ENCODE measurements around the gene DRC7. TPM values are rescaled to one million over a fixed set of nuclear protein-coding genes. Genes with fewer than 3 reads are reported as not detected.
A peak's percentile ranks its signal among the peaks of the same experiment; 100 is the strongest.

The DRC7 gene
- total RNA-seq, 1 donor from 2014 or later = 0.16 TPM

DNA sequence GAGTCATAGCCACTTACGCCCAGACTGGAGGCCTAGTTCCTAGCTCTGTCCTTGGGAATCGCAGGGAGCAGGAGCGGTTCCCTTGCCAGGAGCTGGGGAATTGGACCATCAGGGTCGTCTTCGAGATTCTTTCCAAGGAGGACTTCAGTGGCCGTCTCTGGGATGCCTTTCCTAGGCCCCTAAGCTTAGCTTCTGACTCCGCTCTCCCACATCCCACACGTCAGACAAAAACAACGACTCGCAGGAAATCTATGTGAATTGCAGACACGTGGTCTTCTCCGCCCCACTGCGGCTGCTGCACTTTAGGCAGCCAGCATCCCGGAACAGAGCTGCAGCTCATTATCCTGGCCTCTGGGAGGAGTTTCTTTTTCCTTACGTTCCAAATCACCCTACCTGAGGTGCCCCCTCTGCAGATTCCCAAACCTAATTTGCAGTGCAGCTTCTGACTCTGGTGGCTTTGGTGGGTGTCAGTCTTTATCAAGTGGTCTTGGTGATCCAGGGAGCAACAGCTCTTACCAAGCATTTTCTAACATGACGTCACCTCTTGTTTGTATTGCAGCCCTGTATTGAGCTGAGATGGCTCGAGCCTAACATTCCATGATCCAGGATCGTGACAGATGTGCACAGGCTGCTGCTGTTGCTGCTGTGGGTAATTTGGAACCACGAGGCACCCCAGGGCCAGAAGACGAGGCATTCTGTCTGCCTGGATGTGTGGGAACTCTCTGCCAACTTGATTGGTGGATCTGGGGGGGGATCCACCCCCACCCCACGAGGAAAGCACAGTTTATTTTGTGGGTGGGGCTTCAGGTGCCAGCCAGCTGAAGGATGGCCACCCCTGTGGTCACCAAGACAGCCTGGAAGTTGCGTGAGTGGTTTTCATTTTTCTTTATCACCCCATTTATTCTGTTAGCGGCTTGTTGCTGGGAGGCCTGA is 42.1 kb downstream of the DRC7 start:
- H3K36me3 Mint-ChIP-seq (ENCODE audit: low read depth) = peaks cover 2% of the 10 kb centered on the region
- no peak for DNase-seq (ENCODE audit: low read depth, low spot score)
- peak overlapping the region; percentile 98 for H3K4me3 Mint-ChIP-seq

DNA sequence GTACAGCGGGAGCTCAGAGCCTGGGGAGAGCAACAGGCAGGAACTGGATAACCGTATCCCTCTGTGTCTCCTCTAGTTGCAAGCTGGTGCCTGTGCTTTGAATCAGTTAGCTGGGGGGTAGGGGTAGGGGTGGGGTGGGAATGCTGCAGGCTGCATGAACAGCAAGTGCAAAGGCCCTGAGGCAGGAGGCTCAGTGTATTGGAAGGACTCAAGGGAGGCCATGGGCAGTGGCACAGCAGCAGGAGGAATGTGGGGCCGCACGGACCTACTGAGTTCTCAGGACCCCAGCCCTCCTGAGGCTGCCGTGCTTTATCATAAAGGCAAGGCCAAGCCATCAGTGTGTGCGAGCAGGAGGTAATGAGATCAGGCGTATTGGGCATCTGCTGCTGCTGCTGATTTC is 44.2 kb downstream of the DRC7 start:
- Mint-ChIP-seq H3K9me3 (no peaks in the 10 kb centered on the region), H3K36me3 (ENCODE audit: low read depth) (no peaks in the 10 kb centered on the region), H3K27ac (ENCODE audit: unreplicated experiment) (no peak overlapping the region), H3K27me3 (ENCODE audit: low read depth) (no peaks in the 10 kb centered on the region), H3K4me3 (no peak overlapping the region), H3K4me1 (peaks cover 23% of the 10 kb centered on the region)
- TF ChIP-seq, protein P1, sequence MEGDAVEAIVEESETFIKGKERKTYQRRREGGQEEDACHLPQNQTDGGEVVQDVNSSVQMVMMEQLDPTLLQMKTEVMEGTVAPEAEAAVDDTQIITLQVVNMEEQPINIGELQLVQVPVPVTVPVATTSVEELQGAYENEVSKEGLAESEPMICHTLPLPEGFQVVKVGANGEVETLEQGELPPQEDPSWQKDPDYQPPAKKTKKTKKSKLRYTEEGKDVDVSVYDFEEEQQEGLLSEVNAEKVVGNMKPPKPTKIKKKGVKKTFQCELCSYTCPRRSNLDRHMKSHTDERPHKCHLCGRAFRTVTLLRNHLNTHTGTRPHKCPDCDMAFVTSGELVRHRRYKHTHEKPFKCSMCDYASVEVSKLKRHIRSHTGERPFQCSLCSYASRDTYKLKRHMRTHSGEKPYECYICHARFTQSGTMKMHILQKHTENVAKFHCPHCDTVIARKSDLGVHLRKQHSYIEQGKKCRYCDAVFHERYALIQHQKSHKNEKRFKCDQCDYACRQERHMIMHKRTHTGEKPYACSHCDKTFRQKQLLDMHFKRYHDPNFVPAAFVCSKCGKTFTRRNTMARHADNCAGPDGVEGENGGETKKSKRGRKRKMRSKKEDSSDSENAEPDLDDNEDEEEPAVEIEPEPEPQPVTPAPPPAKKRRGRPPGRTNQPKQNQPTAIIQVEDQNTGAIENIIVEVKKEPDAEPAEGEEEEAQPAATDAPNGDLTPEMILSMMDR (conservative IDR thresholded peaks at IDR 0.05) = no peak
- no peak for DNase-seq (ENCODE audit: low read depth, low spot score)

More for the DNA sequence above, 42.1 kb downstream of the DRC7 start:
- TF ChIP-seq, protein P1 (conservative IDR thresholded peaks at IDR 0.05) = peak; percentile 41
- H3K27me3 Mint-ChIP-seq (ENCODE audit: low read depth) = no peaks in the 10 kb centered on the region
- peaks cover 23% of the 10 kb centered on the region for H3K4me1 Mint-ChIP-seq
- H3K27ac Mint-ChIP-seq (ENCODE audit: unreplicated experiment) = peak overlapping the region; percentile 95
- H3K9me3 Mint-ChIP-seq = peaks cover 2% of the 10 kb centered on the region

DNA sequence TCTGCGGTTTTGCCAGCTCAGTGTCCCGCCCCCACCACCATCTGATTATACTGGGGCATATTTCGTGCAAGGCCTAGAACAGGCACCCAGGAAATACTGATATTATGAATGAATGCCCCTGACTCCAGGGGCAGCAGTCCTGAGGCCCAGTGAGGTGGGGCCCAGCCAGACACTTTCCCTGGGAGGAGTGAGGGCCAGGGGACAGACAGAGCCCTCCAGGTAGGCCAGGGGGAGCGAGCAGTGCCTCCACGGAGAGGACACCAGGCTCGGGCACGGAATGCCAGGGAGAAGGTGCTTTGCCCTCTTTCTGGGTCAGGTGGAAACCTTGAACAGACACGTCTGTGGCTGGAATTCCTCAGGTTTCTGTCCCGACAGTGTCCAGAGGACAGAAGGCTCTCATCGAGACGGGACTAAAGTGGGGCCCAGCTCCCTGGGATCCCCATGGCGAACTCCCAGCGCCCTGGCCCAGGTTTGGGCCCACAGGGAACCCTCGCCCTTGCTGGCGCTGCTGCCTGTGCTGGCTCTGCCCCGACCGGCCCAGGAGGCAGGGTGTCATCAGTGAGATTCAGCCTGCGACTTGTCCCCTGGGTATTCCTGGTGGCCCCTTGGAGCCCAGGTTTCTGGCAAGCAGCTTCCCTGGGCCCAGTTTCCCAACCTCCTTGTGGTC is 45.3 kb downstream of the DRC7 start:
- H3K36me3 Mint-ChIP-seq (ENCODE audit: low read depth) = no peaks in the 10 kb centered on the region
- no peaks in the 10 kb centered on the region for H3K9me3 Mint-ChIP-seq
- H3K27me3 Mint-ChIP-seq (ENCODE audit: low read depth) = no peaks in the 10 kb centered on the region
- peaks cover 23% of the 10 kb centered on the region for H3K4me1 Mint-ChIP-seq
- no peak overlapping the region for H3K4me3 Mint-ChIP-seq
- DNase-seq (ENCODE audit: low read depth, low spot score) = no peak
- no peak overlapping the region for H3K27ac Mint-ChIP-seq (ENCODE audit: unreplicated experiment)
- TF ChIP-seq, protein P1 (conservative IDR thresholded peaks at IDR 0.05) = no peak

DNA sequence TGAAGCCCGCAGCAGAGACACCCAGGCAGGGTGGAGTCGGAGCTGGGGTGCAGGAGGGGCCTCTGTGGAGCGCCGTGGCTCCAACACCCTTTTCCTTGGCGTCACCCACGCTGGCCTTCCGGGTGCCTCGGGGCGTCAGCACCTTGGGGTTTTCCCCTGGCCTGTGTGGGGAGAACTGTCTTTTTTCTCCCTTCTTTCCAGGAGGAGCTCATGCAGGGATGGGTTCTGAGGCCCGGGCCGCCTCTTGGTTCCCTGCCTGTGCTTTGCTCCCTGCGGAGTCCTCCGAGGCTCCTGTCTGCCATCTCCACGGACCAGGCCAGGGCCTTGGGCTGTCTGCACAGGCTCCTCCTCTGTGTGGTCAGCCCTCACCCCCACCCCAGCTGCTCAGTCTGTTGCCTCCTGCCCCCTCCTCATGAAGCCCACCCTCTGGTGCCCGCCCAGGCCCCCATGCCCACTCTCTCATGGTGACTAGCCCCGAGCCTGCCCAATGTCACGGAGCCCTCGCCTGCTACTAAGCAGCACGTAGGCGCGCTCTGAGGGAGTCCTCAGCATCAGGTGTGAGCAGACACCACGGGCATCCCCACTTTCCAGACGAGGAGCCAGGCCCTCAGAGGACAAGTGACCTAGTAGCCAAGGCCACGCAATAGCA is 45.9 kb downstream of the DRC7 start:
- no peak for DNase-seq (ENCODE audit: low read depth, low spot score)
- Mint-ChIP-seq H3K27me3 (ENCODE audit: low read depth) (no peaks in the 10 kb centered on the region), H3K4me3 (no peak overlapping the region), H3K4me1 (peaks cover 20% of the 10 kb centered on the region), H3K36me3 (ENCODE audit: low read depth) (no peaks in the 10 kb centered on the region), H3K9me3 (no peaks in the 10 kb centered on the region), H3K27ac (ENCODE audit: unreplicated experiment) (no peak overlapping the region)
- TF ChIP-seq, protein P1 (conservative IDR thresholded peaks at IDR 0.05) = no peak

DNA sequence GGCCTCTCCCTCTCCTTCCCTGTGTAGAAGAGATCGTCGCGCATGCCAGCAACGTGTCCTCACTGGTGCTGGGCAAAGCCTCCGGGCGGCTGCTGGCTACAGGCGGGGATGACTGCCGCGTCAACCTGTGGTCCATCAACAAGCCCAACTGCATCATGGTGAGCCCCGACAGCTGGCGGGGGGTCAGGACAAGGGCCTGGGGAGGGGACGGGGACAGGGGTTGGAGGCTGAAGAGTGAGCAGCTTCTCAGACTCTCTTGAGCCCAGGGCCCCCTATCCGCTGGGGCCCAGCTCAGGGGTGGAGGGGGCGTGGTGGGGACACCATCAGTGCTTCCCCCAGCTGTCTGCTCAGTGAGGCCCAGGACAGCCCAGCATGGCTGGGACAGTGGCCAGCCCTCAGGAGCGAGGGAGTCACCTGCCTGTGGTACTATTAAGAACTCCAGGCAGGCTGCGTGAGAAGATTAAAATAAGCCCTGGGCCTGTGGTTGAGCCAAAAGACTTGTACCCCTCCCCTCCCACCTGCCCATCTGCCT is 47.1 kb downstream of the DRC7 start:
- Mint-ChIP-seq H3K4me1 (peaks cover 11% of the 10 kb centered on the region), H3K4me3 (no peak overlapping the region)
- DNase-seq (ENCODE audit: low read depth, low spot score) = no peak

More for the DNA sequence above, 47.1 kb downstream of the DRC7 start:
- Mint-ChIP-seq H3K27ac (ENCODE audit: unreplicated experiment) (no peak overlapping the region), H3K27me3 (ENCODE audit: low read depth) (no peaks in the 10 kb centered on the region), H3K36me3 (ENCODE audit: low read depth) (peaks cover 2% of the 10 kb centered on the region), H3K9me3 (no peaks in the 10 kb centered on the region)
- TF ChIP-seq, protein P1 (conservative IDR thresholded peaks at IDR 0.05) = no peak
